SKM-1 (cell line): ENCODE data around the gene NTRK2.
"Not testable (repeated sequence)": the region's sequence is repeated elsewhere in the genome, so short reads cannot be mapped to it uniquely, and the experiment has no call there.

Source experiments
- DNase-seq: peaks from one replicate; lab custom pipeline; 2025; ENCODE audit not compliant: unreplicated experiment; lab: John Stamatoyannopoulos, UW

Gene NTRK2

GRCh38 chr9:85054017-85054416 lies 384.5 kb downstream of the NTRK2 start:
- no peak for DNase-seq

- no peak for DNase-seq
These were observed 386.1 kb downstream of the NTRK2 start for GRCh38 chr9:85055506-85056202.

- no peak for DNase-seq
These were observed 386.7 kb downstream of the NTRK2 start for GRCh38 chr9:85056203-85056572.

GRCh38 chr9:85061969-85062368 lies 392.4 kb downstream of the NTRK2 start:
- DNase-seq: no peak

- no peak for DNase-seq
These were observed 393.0 kb downstream of the NTRK2 start for GRCh38 chr9:85062385-85063022.

- no peak for DNase-seq
These were observed 395.4 kb downstream of the NTRK2 start for GRCh38 chr9:85064811-85065371.

- DNase-seq: no peak
These were observed 398.3 kb downstream of the NTRK2 start for GRCh38 chr9:85067792-85068191.

- not testable (repeated sequence) for DNase-seq
These were observed 399.9 kb downstream of the NTRK2 start for GRCh38 chr9:85069421-85069820.
